CD4-positive, alpha-beta T cell treated with Interleukin-21 for 1 hour (primary cell): ENCODE data around the gene VASH1.

Source experiments
- DNase-seq: peaks from one replicate; pipeline ENCODE4 v3.0.0-alpha.2; 2020

The VASH1 gene

DNA sequence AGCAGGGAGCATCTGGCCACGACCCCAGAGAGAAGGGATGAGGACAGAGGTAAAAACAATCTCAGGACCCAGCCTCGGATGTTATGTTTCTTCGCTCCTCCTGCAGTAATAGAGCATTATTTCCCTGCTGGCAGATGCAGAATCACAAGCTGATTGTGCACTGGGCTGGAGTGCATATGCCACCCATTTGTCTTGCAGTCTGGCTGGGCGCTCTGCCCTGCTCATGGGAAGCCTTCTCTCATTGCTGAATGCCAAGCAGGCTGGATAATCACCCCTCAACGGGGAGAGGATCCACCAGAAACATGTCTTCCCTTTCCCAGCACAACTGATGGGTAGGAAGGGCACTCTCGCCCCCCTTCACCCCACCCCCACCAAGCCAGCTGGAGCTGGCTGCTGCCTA is 8.5 kb upstream of the VASH1 start:
- DNase-seq: no peak

DNA sequence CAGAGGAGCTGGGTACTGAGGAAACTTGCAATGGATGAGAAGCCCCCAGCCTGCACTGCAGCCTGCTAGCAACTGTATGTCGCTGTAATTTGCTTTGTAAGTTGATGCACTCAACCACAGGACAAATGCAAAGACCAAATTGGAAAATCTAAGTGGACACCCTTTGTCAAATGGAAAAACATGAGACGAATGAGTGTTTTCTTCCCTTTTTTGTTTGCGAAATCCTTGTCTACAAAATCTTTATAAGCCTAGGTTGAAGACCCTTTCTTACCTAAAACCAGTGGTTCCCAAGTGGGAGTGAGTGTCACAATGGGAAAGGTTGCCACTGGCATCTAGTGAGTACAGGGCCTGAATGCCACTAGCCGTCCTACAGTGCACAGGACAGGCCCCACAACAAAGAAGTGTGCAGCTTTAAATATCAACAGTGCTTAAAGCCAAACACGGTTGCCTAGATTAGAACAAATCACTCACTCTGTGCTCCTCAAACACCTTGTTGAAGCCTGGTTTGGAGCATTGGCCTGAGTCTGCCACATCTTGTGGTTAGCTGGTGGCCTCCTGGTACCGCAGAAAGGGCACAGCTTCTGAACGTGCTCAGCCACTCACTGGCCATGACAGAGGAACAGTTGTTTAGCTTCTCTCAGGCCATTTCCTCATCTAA is 7.6 kb upstream of the VASH1 start:
- no peak for DNase-seq

DNA sequence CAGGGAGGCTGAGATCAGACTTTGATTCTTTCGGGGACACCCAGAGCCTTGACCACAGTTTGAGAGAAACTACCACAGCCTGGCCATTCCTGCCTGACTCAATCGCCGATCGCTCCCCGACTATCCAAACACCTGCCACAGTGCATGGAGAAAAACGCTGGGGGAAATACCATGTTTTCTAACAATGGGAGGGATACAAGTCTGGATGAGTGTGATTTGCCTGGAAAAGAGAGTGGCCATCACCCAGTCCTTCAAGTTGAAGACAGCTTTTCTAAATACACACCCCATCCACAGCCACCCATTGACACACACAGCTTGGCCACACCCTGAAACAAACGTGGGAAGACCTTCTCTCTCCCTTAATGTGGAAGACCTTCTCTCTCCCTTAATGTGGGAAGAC is 6.7 kb upstream of the VASH1 start:
- DNase-seq: no peak

DNA sequence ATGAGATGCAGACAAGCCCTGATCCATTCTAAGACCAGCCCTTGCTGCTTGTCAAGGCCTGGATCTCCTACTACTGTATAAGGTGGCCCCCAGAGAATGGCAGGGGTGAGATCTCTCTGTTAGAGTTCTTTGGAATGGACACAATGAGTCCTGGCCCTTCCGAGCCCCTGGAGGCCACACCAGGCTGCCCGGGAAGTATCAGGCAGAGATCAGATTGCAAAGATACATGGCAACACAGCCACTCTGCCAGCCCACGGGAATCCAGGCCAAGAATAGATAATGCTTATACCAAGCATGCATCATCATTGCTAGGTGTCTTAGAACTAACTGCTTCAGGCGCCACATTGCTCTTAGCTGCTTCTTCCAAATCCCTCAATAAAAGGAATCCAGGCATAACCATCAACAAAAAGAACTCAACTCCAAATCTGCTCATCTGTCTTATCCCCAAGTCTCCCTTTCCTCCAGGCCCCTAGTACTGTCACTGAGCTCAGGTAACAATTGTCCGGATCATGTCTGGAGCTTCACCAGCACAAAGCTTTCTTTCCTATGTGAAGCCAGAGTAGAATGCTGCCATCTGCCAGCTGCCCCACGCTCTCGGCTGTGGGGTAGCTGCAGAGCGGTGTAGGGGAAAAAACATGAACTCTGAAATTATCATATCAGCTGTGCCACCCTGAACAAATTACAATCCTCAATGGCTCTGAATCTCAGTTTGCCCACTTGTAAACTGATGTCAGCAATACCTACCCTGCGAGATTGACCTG is 5.5 kb upstream of the VASH1 start:
- DNase-seq: no peak

- no peak for DNase-seq
Measured at GRCh38 chr14:76756371-76756750, 4.9 kb upstream of the VASH1 start.

DNA sequence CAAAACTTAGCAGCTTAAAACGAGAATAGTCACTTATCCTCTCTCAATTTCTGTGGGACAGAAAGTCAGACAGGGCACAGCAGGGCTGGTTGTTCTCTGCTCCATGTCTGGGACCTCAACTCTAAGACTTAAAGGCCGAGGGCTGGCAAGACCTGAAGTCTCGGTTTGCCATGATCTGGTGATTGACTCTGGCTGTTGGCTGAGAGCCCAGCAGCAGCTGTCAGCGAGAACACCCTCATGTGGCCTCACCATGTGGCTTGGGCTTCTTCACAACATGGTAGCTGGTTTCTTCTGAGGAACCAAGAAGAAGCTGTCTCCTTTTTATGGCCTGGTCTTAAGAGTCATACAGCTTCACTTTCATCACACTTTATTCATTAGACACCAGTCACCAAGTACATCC is 1.7 kb upstream of the VASH1 start:
- DNase-seq: no peak

- no peak for DNase-seq
Measured at GRCh38 chr14:76760331-76761135, 735 bp upstream of the VASH1 start.

DNA sequence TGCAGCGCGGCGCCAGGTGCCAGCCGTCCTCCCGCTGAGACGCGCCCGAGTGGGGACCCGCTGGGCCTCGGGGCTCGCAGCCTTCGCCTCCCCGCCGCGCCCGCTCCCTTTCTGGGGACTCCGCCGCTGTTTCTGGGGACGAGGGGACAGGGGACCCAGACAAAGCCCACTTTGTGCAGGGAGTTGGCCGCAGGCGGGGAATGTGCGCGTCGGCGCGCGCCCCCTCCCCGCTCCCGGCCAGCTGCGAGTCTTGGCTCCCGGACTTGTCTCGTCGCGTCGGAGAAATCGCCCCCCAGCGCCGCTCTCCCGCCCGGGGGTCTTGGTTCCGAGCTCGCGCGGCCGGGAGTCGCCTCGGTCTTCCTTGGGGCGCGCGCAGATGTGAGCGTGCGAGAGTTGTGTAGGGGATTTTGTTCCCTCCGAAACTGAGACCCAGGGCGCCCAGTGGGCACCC is 717 bp downstream of the VASH1 start:
- DNase-seq: no peak

GRCh38 chr14:76762411-76763095 is 1.3 kb downstream of the VASH1 start:
- DNase-seq: no peak

DNA sequence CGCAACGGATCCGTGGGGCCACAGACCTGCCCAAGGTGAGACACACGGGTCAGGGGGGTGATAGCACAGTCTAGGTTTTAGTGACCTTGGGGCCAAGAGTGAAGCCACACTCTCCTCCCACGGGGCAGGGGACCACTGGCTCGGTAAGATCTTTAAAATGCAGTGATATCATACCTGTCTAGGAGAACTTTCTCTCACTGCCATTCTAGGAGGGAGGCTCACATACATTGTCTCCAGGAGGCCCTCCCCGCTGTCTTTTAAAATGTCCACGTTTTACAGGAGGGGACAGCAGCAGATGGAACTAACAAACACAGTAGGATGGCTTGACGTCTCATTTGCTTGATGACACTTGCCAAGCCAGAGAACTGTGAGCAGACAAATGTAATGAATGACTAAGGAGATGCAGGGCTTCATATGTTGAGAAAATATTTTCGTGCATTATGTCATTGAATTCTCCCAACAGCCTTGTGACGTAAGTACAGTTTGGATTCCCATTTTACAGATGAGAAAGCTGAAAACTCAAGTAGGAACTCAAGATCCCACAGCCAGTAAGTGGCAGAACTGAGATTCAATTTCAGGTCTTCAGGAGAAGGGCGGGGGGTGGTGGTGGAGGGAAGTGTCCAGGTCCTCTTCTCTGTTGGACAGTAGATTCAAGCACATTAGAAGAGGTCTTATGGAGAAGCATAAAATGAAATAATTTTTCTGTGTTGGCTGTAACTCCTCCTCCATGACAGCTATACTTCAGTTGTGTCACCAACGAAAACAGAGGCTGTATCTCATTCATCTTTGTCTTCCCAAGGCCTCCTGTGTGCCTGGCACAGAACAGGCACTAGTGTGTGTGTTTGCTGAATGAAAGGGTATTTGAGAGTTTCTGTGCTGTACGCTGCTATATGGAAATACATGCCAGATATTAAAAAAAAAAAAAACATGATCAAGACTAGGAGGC is 2.1 kb downstream of the VASH1 start:
- no peak for DNase-seq

DNA sequence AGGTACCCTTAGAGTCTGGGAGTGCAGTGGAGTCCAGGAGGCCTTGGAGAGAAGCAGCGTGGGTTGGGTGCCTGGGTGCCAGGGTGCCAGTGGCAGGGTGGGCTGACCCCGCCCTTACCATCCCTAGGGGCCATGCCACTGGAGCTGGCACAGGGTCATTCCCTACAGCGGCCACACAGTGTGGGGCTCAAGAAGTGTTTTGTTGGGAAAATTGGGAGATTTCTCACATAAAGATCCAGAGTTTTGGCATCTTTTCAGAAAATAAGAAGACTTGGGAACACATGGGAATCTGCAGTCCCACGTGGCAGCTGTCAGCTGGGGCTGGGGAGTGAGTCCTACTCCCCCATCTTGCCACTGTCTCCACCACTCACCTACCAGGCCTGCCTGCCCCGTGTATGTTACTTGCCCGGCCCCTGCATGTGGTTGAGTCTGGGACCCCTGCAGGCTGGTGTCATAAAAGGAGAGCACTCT is 4.2 kb downstream of the VASH1 start:
- DNase-seq: no peak

- DNase-seq: peak; percentile 88
Measured at GRCh38 chr14:76767681-76768656, 6.7 kb downstream of the VASH1 start.

GRCh38 chr14:76768671-76769500 is 7.6 kb downstream of the VASH1 start:
- DNase-seq: no peak

DNA sequence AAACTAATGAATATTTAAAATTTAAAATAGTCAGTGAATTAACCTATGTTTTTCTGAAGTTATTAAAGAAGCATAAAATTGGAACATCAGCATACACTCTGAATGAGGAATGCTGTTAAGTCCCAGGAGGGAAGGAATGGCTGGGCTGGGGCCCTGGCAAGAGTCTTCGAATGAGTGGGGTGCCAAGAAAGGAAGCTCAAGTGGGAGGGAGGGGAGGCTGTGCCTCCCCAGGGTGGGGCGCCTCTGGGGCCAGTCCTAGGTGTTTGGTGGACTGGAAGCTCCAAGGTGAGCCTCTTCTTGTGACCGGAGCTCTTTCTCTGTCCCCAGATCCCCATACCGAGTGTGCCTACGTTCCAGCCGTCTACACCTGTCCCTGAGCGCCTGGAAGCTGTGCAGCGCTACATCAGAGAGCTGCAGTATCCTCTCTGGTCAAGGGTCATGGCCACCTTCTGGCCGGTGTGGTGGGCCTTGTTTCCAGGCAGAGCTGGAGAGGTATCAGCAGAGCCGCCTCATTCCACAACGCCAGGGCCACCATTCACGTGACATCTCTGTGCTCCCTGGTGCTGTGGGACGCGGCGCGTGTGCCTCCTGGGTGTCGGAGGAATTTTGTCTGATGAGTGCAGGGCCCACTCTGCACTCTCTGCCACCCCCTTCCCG is 8.5 kb downstream of the VASH1 start:
- no peak for DNase-seq

DNA sequence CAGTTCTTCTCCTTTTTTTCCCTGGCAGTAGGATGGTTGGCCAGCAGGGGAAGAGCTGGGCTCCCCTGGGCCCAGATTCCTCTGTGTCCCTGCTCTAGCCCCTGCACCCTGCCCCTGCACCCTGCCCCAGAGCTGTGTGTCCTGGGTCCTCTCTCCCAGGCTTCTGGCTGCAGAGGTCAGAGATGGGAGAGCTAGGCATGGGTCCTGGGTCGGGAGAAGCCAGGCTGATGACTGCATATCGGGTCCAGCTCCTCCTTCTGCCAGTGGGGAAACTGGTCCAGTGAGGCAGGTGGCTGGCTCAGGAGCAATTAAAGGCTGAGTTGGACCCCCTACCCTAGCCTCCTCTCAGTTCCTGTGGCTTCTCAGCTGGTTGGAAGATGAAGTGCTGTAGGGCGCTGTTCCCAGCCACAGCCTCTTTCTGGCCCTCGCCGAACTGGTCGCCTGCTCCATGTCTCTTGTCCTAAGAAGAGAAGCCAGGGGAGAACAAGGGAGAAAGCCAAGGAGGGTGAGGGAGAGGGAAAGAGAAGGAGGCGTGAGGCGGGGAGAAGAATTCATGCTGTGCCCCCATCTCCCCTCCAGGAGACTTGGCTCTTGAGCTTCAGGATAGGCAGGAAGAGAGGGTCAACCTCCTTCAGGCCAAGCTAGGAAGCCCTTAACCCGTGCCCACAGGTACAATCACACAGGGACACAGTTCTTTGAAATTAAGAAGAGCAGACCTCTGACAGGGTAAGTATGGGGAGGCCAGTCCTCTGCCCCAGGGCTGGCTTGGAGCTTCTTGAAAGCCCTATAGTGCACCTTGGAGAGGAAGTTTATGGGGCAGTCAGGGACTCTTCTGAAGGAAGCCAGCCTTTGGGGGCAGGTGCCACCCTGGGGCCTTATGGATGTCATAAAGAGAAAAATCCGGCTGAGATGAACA is 9.5 kb downstream of the VASH1 start:
- DNase-seq: no peak

- no peak for DNase-seq
Measured at GRCh38 chr14:76771437-76771980, 10.2 kb downstream of the VASH1 start.

- DNase-seq: no peak
Measured at GRCh38 chr14:76772300-76773187, 11.3 kb downstream of the VASH1 start.
